Dermis blood vessel endothelial cell (primary cell): ENCODE data around the gene ZNF143. TPM values are rescaled to one million over a fixed set of nuclear protein-coding genes. Genes with fewer than 3 reads are reported as not detected.
"Not testable (repeated sequence)": the region's sequence is repeated elsewhere in the genome, so short reads cannot be mapped to it uniquely, and the experiment has no call there.

Experiments
- DNase-seq: peaks from one replicate; pipeline ENCODE4 v3.0.0; 2010
- total RNA-seq: library from RNA; depleted of rRNA; stranded (reverse); fragments of >200 nt; gene quantifications from 2 replicates; pipeline ENCODE4 v1.2.3, GENCODE V29; 2014

ZNF143 gene
- 30.1 and 32.4 TPM in 2 replicates for total RNA-seq

DNA sequence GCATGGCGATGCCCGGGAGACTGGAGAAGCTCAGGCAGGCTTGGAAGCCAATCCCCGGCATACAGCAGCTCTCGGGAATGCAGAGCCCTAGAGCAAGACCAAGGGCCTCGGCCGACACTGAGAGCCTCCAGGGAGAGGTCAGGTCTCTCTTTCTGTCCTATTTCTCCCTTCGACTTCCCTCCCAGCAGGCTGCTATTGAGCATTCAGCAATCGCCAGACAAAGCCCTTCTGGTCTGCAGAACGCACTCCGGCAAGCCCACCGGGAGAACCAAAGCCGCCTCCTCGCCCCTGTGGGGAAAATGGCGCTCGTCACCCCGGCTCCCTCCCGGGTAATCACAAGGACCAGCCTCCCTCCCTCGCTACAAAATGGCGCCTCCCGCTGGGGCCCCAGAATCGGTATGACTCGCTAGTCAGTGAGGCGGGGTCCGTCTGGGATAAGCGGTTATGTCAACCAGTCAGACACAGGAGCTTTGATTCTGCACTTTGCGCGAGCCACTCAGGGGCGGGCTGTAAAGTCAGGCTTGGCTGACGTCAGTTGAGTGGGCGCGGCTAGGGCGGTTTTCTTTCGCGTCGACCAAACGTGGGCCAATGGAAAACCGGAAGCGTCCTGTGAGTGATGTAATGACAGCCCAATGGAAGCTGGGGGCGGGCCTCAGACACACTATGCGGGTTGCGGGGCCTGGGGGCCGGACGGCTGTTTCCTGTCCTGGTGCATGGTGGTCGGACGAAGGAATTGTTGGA, at the start of gene ZNF143:
Gene ZNF143, plus strand, starts transcription at position 691 of the 741 bp plus-strand sequence. CDS start 10,297 bp downstream, outside the sequence.
- peak; percentile 100 for DNase-seq

GRCh38 chr11:9428706-9429105, 32.1 kb upstream of the ZNF143 start:
- no peak for DNase-seq

- no peak for DNase-seq
Observed at GRCh38 chr11:9438611-9439010, 22.2 kb upstream of the ZNF143 start.

DNA sequence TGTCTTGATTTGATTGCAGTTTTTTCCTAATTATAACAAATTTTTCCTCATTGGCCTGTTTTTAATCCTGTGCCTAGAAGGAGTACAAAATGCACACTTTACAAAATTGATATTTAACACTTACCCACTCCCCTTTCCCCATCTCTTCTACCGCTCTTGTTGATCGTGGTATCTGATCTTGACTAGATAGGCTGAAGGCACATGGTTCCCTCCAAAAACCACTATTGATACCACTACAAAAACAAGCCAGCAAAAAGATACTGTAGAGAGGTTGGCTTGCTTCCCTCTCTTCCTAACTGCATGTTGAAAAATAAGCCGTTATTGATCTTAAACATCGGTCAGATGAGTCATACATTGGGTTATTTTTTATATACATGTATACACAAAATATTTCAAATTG, 14.6 kb upstream of the ZNF143 start:
- DNase-seq: no peak

GRCh38 chr11:9448576-9449352, 12.0 kb upstream of the ZNF143 start:
- DNase-seq: no peak

DNA sequence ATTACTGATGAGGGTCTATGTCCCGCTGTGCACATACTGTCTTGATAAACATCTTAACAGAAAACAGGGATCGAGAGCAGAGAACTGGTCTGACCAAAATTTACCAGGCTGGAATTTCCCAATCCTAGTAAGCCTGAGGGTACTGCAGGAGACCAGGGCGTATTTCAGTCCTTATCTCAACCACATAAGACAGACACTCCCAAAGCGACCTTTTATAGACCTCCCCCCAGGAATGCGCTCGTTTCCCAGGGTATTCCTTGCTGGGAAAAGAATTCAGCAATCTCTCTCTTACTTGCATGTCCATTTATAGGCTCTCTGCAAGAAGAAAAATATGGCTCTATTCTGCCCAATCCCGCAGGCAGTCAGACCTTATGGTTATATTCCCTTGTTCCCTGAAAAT, 8.8 kb upstream of the ZNF143 start:
- DNase-seq: not testable (repeated sequence)

DNA sequence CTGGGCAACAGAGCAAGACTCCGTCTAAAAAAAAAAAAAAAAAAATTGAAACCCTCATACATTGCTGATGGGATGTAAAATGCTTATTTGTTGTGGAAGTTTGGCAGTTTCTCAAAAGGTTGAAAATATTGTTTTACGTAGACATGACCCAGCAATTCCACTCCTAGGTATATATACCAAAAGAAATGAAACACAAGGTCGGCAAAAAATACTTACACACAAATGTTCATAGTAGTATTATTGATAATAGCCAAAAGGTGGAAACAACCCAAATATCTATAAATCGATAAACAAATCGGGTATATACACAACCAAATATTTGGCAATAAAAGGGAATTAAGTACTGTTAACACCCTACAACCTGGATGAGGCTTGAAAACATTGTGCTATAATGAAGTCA, 5.1 kb upstream of the ZNF143 start:
- DNase-seq: no peak

- DNase-seq: peak; percentile 68
Observed at GRCh38 chr11:9459667-9460321, 1.0 kb upstream of the ZNF143 start.

DNA sequence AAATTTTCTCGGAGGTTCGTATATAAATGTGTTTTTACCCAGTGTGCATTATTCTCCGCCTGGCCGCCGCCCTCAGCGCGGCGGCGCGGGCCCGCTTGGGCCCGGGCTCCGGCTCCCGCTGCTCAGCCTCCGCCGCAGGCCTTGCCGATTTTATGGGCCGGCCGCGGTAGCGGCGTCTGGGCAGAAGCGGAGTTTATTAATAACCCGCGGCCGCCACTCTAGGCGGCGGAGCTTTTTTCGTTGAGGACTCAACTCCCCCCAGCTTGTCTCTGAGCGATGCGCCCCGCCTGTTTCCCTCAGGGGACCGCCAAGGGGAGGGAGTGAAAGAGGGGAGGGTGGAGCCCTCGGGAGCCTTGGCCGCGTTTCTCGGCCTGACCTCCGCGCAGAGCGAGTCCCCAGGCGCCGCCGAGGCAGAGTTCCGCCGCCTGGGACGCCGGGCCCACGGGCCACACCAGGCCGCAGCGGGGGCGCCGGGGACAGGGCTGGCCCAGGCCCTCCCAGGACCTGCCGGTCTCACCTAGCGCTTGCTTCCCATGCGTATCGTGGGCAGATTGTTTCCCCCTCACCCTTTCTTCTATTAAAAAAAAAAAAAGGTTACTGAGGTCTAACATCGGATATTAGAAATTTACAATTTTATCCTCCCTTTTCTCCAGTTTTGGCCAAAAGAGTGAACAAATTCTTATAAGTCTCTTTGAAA, 399 bp downstream of the ZNF143 start:
- DNase-seq: peak; percentile 91

GRCh38 chr11:9461760-9462134, 935 bp downstream of the ZNF143 start:
- DNase-seq: peak; percentile 45

DNA sequence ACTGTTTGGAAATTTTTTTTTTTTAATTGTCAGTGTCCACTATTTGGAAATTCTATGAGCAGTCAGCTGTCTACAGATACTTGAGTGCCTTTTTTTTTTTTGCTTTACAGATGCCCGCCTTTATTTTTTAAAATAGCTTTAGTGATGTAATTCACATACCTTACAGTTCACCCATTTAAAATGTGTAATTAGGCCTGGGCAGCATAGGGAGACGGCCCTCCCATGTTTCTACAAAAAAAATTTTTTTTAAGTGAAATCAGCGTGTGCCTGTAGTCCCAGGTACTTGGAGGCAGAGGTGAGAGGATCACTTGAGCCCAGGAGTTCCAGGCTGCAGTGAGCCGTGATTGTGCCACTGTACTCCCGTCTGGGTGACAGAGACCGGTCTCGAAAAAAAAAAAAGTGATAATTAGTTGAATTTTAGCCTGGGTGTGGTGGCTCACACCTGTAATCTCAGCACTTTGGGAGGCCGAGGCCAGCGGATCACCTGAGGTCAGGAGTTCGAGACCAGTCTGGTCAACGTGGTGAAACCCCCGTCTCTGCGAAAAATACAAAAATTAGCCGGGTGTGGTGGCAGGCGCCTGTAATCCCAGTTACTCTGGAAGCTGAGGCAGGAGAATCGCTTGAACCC, 1.5 kb downstream of the ZNF143 start:
- no peak for DNase-seq

DNA sequence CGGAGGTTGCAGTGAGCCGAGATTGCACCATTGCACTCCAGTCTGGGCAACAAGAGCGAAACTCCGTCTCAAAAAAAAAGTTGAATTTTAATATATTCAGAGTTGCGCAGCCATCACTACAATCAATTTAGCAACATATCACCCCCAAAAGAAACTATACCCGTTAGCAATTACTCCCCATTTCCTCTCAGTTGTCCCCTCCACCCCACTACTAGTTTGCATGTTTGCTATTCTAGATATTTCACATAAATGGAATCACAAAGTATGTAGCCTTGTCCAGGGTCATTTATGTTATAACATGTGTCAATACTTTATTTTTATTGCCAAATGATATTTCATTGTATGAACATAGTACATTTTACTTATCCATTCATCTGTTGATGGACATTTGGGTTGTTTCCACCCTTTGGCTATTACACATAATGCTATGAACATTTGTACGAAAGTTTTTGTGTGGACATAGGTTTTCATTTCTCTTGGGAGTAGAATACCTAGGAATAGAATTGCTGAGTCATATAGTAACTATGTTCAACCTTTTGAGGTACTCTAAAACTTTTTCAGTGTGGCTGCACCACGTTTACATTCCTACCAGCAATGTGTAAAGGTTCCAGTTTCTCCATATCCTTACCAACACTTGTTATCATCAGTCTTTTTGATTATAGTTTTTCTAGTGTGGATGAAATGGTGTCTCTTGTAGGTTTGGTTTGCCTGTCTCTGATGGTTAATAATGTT, 2.2 kb downstream of the ZNF143 start:
- no peak for DNase-seq

DNA sequence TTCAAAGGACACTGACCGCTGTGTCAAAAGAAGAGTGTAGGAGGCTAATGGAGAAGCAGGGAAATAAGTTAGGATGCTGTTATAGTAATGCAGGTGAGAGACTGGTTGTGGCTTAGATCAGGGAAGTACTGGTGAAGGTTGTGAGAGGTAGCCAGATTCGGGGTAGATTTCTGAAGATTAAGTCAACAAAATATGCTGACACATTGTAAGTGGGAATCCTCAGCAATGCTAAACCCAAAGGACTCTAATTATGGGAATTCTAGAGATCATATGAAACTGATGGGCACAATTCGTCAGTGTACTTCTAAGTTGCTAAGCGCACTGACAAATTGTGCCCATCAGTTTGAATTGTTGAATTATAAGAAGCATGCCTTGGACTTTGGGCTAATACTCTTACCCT, 10.0 kb downstream of the ZNF143 start:
- DNase-seq: no peak

DNA sequence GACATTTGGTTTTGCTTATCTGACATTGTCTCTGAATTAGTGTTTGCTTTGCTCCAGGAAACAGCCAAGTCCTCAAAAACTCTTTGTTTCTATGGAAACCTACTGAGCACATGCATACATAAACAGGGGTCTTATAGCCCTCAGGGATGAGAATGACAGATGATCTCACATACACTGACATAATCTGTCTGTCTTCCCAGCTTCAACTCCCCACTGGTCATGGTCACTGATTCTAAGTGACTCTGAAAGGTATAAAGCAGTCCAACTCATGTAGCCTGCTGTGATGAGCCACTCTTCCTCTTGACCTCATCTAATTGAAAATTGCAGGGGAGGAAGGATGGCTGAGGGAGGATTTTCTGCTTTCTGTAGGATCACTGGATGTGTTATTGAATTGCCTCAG, 12.6 kb downstream of the ZNF143 start:
- DNase-seq: no peak

DNA sequence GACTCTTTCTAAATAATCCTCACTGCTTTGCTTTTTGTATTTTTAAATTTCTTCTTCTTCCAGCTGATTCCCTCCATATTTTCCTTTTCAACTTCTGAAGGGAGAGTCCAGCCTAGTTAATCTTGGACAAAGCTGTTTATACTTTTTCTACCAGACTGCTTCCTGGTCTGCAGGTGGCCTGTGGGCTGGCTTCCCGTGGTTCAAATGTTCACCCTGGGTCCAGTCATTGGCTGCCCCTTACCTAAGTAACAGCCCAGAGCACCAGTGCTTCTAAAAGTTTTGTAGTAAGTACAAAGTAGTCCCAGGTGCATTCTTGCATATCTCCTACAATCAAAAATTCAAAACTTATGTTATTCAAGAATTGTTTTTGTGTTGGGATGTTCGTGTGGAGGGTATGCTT, 19.1 kb downstream of the ZNF143 start:
- no peak for DNase-seq

DNA sequence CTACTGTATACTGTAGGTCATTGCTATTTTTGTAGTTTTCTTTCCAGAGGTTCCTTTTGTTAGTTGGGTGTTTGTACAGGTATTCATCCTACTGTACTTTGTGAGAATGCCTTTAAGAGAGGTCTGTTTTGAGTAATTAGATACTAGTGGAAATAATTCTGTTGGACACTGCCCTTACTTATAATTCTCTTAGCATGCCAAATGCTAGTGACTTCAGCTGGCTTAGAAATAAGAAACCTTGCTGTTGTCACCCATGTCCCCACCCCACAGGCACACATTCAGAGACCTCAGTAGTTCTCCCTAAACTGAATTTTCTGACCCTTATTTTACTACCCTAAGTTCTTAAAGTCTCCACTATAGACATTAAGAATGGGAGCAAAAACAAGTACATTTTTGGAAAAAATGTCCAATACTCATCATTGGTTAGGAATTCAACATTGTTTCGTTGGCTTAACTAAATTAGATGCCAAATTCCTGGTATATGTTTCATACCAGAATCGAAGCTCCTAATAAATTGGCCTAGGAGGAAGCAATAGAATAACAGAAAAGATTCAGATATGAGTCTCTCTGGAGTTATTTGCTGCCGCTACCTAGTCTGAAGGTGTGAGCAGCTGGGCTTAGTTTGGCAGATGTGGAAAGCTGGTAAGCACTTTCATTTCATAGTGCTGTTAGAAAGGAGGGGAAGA, 28.4 kb downstream of the ZNF143 start:
- DNase-seq: peak; percentile 22

DNA sequence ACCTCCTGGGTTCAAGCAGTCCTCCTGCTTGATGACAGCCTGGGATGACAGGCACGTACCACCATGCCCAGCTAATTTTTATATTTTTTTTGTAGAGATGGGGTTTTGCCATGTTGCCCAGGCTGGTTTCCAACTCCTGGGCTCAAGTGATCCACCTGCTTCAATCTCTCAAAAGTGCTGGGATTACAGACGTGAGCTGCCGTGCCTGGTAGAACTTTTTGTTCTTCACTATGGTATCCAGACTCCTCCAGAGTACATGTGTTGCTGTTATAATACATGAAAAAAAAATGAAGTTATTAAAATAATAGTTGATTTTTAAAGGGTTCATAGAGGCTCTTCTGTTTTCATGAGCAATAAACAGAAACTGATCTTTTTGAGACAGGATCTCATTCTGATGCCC, 29.6 kb downstream of the ZNF143 start:
- DNase-seq: no peak

DNA sequence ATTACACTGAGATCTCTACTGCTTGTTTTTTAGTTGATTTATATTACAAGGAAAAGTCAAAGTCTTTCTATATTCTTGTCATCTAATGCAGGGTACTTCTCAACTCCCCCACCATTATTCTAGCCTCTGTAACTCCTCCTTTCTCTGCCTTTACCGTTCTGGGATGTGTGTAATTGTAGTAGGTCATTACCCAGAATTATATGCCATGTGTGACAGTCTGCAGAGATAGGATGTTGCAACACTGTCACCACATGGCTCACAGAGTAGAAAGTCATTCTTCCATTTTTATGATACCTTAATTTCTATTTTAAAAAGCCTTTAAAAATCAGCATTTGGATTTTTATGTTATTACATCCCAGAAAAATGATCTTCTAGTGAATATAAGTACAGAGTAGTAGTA, 32.7 kb downstream of the ZNF143 start:
- DNase-seq: no peak

GRCh38 chr11:9494316-9494715, 33.5 kb downstream of the ZNF143 start:
- no peak for DNase-seq

- DNase-seq: no peak
Observed at GRCh38 chr11:9495803-9496514, 35.1 kb downstream of the ZNF143 start.
